KG1 (cell line): ENCODE data around the gene TALDO1.

Source experiments
- DNase-seq: peaks from one replicate; lab custom pipeline; 2025; lab: John Stamatoyannopoulos, UW

Gene TALDO1

GRCh38 chr11:769887-770641, 22.8 kb downstream of the TALDO1 start:
- no peak for DNase-seq

- no peak for DNase-seq
These were observed 23.7 kb downstream of the TALDO1 start for GRCh38 chr11:770642-771616.

DNA sequence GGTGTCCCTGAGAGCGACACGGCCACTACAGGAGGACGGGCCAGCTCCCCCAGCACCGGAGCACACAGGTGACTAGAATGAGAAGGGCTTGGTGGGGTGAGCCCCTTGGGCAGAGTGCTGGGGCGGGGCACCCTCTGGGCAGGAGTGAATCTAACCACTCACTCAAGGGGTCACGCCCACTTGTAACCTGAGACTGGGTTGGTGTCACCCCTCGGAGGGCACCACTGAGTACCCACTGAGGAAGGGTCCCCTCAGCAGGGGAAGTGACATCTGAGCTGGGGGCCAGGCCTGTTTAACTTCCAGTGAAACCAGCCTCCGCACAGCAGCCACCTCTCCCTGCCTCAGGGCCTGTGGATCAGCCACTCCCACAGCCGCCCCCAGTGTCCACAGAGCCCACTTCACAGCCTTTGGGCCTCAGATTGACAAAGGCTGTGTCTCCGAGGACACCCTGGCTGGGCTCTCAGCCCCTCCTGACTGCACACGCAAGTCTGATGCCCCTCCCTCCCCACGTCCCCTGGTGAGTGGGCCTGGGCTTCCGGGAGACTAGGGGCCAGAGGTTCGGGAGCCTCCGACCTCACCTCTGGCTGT, 24.4 kb downstream of the TALDO1 start:
- DNase-seq, result no peak

- DNase-seq, result no peak
These were observed 25.4 kb downstream of the TALDO1 start for GRCh38 chr11:772429-773390.

DNA sequence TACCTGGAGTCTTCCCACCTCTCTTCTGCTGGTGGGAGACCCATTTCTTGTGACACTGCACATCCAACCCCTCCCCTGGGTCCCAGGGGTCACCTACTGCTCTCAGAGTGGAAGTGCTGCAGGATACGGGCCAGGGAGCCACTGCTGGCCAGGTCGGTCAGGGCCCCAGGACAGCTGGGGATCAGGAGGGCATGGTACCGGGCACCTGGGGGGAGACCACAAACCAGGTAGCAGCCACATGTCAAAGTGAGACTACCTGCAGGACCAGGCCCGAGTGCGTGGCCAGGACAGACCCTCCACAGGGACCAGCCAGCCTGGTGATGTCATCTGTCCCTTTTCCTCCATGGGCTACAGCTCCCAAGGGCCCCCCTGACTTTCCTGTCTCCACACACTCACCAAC, 26.2 kb downstream of the TALDO1 start:
- no peak for DNase-seq

GRCh38 chr11:773830-774229, 26.6 kb downstream of the TALDO1 start:
- DNase-seq, result no peak

GRCh38 chr11:774873-775592, 27.8 kb downstream of the TALDO1 start:
- DNase-seq, result no peak

DNA sequence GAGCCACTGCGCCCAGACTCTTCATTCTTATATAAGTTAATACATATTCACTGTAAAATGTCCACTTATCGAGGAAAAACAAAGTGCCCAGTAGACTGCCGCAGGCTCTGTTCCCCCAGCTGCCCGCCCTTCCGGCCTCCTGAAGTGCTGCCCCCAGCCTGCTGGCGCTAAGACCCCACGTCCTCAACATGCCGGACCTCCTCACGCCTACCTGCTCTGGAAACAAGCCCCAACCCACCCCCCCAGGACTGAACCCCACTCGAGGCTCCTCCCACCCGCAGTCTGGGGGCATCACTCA, 28.9 kb downstream of the TALDO1 start:
- no peak for DNase-seq

GRCh38 chr11:776561-777287, 29.5 kb downstream of the TALDO1 start:
- DNase-seq, result peak; percentile 23

DNA sequence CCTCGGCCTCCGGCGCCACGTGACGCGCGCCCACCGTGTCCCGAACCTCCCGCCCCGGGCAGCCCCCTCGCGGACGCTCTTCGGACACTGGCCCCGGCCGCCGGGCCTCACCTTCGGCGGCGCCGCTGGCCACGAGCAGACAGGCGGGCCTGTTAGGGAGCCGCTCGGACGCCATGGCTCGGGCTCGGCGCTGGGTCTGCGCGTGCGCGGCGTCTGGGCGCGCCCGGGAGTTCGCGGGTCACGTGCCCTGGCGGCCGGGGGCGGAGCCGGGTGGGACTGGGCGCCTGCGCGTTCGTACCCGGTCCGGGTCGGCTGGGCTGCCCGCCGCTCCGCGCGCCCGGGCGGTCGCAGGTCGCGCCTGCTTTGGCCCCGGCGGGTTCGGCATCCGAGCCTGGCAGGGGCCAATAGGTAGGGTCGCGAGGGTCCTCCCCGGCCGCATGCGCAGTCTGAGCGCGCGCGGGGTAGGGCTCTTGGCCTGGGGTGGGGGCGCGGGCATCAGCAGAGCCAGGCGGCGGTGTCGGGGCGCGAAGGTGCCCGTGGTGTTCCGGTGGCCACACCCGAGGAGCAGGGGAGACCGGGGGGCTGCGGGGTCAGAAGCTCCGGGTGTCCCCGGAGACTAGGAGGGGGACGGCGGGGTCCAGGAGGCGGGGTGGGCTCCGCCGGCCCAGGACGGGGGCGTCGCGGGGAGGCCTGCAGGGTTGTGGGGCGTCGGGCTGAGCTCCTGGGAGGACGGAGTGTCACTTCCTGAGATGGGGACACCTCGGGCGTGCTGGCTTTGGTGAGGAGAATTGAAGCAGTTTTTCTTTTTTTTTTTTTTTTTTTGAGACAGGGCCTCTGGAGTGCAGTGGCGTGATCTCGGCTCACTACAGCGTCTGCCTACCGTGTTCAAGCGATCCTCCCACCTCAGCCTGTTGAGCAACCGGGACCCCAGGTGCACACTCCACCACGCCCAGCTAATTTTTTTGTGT, 30.3 kb downstream of the TALDO1 start, which contains the start of gene GATD1:
Gene GATD1, minus strand, starts transcription at position 200 of the 968 bp plus-strand sequence. Its CDS starts 25 bp downstream, at position 175.
- peak; percentile 58 for DNase-seq

GRCh38 chr11:778976-779954, 32.0 kb downstream of the TALDO1 start:
- DNase-seq, result no peak

DNA sequence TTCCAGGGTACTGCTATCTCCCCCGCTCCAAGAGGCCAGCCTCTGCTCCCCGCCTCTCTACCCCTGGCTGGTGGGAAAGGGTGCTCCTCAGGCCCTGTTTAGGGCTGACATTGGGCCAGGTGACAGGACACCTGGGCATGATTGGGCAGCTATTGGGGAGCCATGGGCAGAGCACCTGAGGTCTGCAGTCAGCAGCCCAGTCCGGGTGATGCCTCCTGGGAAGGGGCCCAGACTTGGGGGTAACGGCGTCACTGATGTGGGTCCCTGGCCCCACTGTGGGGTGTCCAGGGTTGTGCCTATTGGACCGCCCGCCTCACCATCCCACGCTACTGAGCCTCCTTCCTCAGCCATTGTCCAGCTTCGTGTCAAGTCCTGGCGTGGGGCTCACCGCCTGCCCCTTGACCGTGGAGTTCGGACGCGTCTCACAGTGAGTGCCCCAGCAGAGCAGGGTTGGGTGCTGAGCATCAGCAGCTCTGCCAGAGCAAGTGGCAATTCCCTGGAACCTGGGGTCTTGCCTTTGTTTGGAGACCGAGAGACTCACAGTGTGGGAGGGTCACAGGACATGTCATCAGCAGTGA, 32.8 kb downstream of the TALDO1 start:
- no peak for DNase-seq

DNA sequence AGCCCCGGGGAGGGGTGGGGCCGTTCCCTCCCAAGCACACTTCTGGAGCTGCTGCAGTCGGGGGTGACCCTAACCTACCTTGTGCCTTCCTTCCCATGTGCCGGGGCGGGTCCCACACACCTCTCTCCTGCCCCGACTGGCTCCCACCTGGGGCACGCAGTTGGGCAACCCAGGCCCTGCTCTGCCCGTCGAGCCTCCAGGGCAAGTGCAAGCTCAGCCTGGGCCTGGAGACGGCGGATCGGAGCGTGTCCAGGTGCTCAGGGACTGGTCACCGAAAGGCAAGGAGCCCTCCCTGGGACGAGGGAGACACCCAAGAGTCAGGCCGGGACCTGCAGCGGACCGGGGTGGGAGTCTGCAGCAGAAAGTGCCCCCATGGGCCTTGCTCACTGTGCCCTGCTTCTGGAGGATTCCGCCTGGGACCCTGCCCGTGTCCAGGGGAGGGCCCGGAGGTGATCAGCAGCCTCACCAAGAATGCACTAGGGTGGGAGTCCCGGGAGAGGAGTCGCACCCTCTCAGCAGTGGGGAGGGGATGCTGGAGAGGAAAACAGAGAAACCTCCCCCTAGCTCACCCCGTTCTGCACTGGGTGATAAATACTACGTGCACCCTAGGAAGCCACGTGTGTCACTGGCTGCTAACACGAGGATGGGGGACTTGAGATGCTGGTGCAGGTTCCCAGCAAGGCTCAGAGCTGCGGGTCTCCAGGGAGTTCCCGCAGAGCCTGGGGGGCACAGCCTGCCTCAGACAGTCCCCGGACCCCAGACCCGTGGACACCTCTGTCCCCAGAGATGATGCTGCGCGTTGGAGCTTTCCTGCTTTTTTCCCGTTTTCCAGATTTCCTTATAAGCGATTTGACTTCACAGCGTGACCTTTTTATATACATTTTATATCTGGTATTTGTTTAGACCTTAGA, 35.3 kb downstream of the TALDO1 start:
- no peak for DNase-seq

DNA sequence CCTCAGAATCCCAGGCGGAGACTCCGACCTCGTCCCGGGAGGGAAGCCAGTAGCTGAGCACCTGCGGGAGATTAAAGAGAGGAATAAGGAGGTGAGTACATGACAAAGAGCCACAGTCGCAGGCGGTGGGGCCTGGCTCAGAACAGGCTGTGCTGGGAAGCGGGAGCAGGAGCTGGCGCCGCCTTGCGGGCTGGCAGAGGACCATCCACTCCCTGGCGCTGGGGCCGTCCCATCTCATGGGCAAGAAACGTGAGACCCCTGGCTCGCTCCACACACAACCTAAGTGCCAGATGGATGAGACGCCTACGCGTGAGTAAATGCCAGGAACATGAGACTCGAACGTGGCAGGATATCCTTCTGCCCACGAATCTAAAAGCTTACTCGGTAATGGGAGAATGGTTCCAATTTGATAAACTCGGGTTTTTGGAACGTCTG, 36.3 kb downstream of the TALDO1 start:
- DNase-seq, result no peak

DNA sequence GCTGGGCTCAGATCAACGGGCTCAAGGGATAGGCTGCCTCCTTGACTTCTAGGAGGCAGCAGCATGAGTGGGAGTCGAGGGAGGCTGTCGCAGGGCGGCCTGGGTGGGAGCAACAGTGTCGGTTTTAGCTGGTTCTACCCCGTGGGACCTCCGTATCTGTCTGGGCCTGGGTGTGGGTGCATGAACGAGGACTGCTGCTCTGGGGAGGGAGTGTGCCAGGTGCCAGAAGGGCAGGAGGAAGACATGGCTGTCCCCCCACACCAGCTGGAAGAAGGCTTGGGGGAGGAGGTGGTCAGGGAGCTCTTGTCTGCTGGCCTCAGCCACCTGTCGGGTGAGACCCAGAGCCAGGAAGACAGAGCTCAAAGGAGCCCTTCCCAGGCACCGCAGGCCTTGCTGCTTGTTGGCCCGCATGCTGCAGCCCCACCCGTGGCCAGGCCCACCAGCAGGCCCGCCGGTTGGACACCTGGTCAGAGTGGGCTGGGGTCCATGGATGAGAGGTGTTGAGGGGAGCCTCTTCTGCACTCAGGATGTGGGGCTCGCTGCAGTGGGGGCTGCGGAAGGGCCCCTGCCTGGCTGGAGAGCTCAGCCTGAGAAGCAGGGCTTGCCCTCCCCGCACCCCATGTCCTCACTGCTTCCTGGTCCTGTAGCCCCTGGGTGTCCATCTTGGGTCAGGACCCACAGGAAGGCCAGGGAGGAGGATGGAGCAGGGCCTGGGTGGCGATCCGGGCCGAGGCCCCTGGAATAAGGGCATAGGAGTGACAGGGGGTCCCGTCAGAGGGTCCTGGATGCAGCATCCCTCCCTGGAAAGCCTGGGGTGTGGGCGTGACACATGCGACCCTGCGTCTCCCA, 39.2 kb downstream of the TALDO1 start:
- DNase-seq, result no peak
